HEK293T (cell line): ENCODE data around the gene IFT52.

Experiments
- ELF4 ChIP-seq: fragments of 450-650 bp; IDR thresholded peaks from 2 replicates; pipeline ENCODE4 v1.6.1; 2017; ENCODE audit warnings: antibody characterized with exemption
- FOXM1 ChIP-seq: fragments of 450-650 bp; IDR thresholded peaks from 2 replicates; pipeline ENCODE4 v1.6.1; 2017; ENCODE audit warnings: mild to moderate bottlenecking, borderline replicate concordance
- L3MBTL2 ChIP-seq: fragments of 450-650 bp; conservative IDR thresholded peaks from 2 replicates; pipeline ENCODE4 v1.6.1; 2016; ENCODE audit warnings: mild to moderate bottlenecking
- LEF1 ChIP-seq: fragments of 450-650 bp; IDR thresholded peaks from 2 replicates; pipeline ENCODE4 v1.6.1; 2017; ENCODE audit warnings: mild to moderate bottlenecking, borderline replicate concordance
- PKNOX1 ChIP-seq: fragments of 450-650 bp; IDR thresholded peaks from 2 replicates; pipeline ENCODE4 v1.6.1; 2016
- SUZ12 ChIP-seq: fragments of 450-650 bp; IDR thresholded peaks from 2 replicates; pipeline ENCODE4 v1.6.1; 2016; ENCODE audit warnings: mild to moderate bottlenecking

- no peak for TF ChIP-seq SUZ12
- TF ChIP-seq L3MBTL2: no peak
- no peak for TF ChIP-seq FOXM1
- no peak for TF ChIP-seq LEF1
- TF ChIP-seq PKNOX1: no peak
- TF ChIP-seq ELF4: no peak
These were observed 6.7 kb upstream of the IFT52 start for GRCh38 chr20:43583982-43584432.
